Measurements from ENCODE around the gene PHF19.

Gene PHF19

GRCh38 chr9:120899490-120900068 lies 22.6 kb upstream of the PHF19 start:
- H3K27ac ChIP-seq (ENCODE audit: low read depth, low read length) = peak overlapping the region; percentile 7; the same call in 1 of the 2 replicates
- peaks cover 39% of the 10 kb centered on the region for H3F3A ChIP-seq (ENCODE audit: control insufficient read depth, insufficient read depth)
- no peaks in the 10 kb centered on the region for H3K9me3 ChIP-seq (ENCODE audit: control insufficient read depth, insufficient read depth, low read length)
- peaks cover 96% of the 10 kb centered on the region for H3K4me1 ChIP-seq (ENCODE audit: control insufficient read depth, low read length)
- H3K27me3 ChIP-seq (ENCODE audit: control insufficient read depth, low read length) = no peaks in the 10 kb centered on the region
- peak overlapping the region; percentile 13; the same call in 1 of the 2 replicates for H3K4me2 ChIP-seq (ENCODE audit: low read length)
- no peaks in the 10 kb centered on the region for H4K20me1 ChIP-seq (ENCODE audit: control insufficient read depth, insufficient read depth, low read depth, low read length)
- TF ChIP-seq CTCF (IDR thresholded peaks at IDR 0.05; ENCODE audit: low read depth, low read length, poor library complexity, severe bottlenecking) (no peak), EZH2phosphoT487 (IDR thresholded peaks at IDR 0.05; ENCODE audit: borderline replicate concordance, low read length) (no peak)
- H3K36me3 ChIP-seq (ENCODE audit: control insufficient read depth, low read length) = peaks cover 12% of the 10 kb centered on the region
- H3K79me2 ChIP-seq (ENCODE audit: control insufficient read depth, low read length) = no peaks in the 10 kb centered on the region
- H3K9me2 ChIP-seq (replicated peaks; ENCODE audit: control insufficient read depth, low read length) = no peaks in the 10 kb centered on the region
- H3K4me3 ChIP-seq (ENCODE audit: low read length) = no peak overlapping the region

GRCh38 chr9:120898396-120898795 lies 21.4 kb upstream of the PHF19 start:
- Histone ChIP-seq H3K36me3 (ENCODE audit: control insufficient read depth, low read length) (peaks cover 5% of the 10 kb centered on the region), H3K27me3 (ENCODE audit: control insufficient read depth, low read length) (no peaks in the 10 kb centered on the region), H3K4me2 (ENCODE audit: low read length) (no peak overlapping the region), H3K9me2 (replicated peaks; ENCODE audit: control insufficient read depth, low read length) (no peaks in the 10 kb centered on the region), H3K4me1 (ENCODE audit: control insufficient read depth, low read length) (peaks cover 94% of the 10 kb centered on the region), H3F3A (ENCODE audit: control insufficient read depth, insufficient read depth) (peaks cover 33% of the 10 kb centered on the region), H4K20me1 (ENCODE audit: control insufficient read depth, insufficient read depth, low read depth, low read length) (no peaks in the 10 kb centered on the region), H3K9me3 (ENCODE audit: control insufficient read depth, insufficient read depth, low read length) (no peaks in the 10 kb centered on the region), H3K27ac (ENCODE audit: low read depth, low read length) (0 out of 2 replicates have a peak overlapping the region, but pooled peaks have one; percentile 4), H3K4me3 (ENCODE audit: low read length) (no peak overlapping the region), H3K79me2 (ENCODE audit: control insufficient read depth, low read length) (no peaks in the 10 kb centered on the region)
- TF ChIP-seq CTCF (IDR thresholded peaks at IDR 0.05; ENCODE audit: low read depth, low read length, poor library complexity, severe bottlenecking) (no peak), EZH2phosphoT487 (IDR thresholded peaks at IDR 0.05; ENCODE audit: borderline replicate concordance, low read length) (no peak)

- H3K4me1 ChIP-seq (ENCODE audit: control insufficient read depth, low read length) = peaks cover 94% of the 10 kb centered on the region
- H3K27ac ChIP-seq (ENCODE audit: low read depth, low read length) = peak overlapping the region; percentile 42
- H3K9me2 ChIP-seq (replicated peaks; ENCODE audit: control insufficient read depth, low read length) = no peaks in the 10 kb centered on the region
- H3K4me3 ChIP-seq (ENCODE audit: low read length) = no peak overlapping the region
- H3K36me3 ChIP-seq (ENCODE audit: control insufficient read depth, low read length) = peaks cover 6% of the 10 kb centered on the region; the same call in 1 of the 2 replicates
- no peaks in the 10 kb centered on the region for H3K9me3 ChIP-seq (ENCODE audit: control insufficient read depth, insufficient read depth, low read length)
- no peaks in the 10 kb centered on the region for H4K20me1 ChIP-seq (ENCODE audit: control insufficient read depth, insufficient read depth, low read depth, low read length)
- no peaks in the 10 kb centered on the region for H3K27me3 ChIP-seq (ENCODE audit: control insufficient read depth, low read length)
- TF ChIP-seq CTCF (IDR thresholded peaks at IDR 0.05; ENCODE audit: low read depth, low read length, poor library complexity, severe bottlenecking) (no peak), EZH2phosphoT487 (IDR thresholded peaks at IDR 0.05; ENCODE audit: borderline replicate concordance, low read length) (no peak)
- H3K4me2 ChIP-seq (ENCODE audit: low read length) = peak overlapping the region; percentile 14; the same call in 1 of the 2 replicates
- H3F3A ChIP-seq (ENCODE audit: control insufficient read depth, insufficient read depth) = peaks cover 35% of the 10 kb centered on the region
- no peaks in the 10 kb centered on the region for H3K79me2 ChIP-seq (ENCODE audit: control insufficient read depth, low read length)
These were observed 19.0 kb upstream of the PHF19 start for GRCh38 chr9:120895951-120896350.

All from DOHH2 (cell line).